Islet precursor cell (in vitro differentiated cells): ENCODE results near the gene CLRN1.
A peak's percentile ranks its signal among the peaks of the same experiment; 100 is the strongest.

ENCODE experiments used
- DNase-seq: peaks from one replicate; pipeline ENCODE4 v3.0.0-alpha.2; 2018

CLRN1 gene

DNA sequence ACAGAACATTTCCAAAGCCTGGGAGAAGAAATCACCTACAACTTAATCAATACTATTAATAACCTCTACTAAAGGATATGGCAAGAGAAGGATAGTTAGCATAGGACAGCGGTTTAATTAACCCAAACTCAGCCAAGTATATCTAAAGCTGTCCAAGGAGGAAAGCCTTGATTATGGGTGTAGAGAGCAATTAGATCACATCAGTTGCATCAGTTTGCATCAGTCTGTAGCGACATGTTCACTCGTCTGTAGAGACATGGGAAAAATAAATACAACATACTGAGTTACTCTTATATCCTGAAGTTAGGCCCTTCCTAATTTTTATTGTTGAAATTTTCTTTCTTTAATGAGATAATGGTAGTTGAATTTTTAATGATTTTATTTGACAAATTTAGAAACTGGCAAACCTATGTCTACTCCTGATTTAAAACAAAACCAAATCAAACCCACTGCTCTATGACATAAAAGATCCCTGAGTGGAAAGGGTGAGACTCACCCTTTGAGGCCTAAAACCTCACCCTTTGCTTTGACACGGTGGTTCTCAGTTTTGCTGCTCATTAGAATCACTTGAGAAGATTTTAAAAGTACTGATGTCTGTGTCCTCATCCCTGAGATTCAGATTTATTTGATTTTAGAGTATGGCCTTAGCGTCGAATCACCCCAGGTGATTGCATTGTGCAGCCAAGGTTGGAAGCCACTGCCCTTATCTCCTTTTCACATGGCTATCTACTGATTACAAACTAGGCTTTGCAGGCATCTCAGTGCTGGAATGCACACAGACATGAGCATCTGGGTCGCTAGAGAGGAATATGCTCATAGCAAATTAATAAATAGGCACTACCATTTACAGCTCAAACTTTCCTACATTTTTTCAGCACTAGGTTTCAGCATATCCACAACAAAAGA, 2.8 kb upstream of the CLRN1 start:
- DNase-seq: no peak

DNA sequence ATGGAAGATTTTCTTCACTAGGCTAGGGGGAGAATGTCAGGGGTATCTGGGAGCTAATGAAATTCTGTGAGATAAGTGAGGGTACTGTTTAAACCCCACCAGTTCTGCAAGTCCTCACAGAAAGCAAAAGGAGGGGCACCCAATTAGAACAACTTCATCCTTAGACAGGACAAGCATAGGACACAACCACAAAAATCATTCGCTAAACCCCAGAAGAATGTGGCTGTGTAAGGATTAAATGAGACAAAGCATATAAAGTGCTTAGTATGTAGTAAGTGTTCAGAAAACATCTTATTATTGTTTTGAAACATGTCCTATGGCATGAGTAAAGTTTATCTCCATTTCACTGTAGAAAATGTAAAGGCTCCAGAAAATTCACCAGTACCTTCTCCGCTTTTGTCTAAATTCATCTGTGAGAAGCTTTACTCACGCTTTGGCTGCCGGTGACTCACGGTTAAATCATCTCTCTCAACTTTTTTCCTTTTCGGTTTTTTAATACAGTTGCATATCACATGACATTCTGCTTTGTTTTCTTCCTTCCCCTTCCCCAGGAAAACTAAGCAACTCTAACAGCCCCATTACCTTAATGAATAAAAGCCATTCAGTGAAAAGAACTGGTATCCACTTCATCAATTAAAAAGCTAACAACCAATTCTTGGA, 1.7 kb downstream of the CLRN1 start:
- DNase-seq: no peak

DNA sequence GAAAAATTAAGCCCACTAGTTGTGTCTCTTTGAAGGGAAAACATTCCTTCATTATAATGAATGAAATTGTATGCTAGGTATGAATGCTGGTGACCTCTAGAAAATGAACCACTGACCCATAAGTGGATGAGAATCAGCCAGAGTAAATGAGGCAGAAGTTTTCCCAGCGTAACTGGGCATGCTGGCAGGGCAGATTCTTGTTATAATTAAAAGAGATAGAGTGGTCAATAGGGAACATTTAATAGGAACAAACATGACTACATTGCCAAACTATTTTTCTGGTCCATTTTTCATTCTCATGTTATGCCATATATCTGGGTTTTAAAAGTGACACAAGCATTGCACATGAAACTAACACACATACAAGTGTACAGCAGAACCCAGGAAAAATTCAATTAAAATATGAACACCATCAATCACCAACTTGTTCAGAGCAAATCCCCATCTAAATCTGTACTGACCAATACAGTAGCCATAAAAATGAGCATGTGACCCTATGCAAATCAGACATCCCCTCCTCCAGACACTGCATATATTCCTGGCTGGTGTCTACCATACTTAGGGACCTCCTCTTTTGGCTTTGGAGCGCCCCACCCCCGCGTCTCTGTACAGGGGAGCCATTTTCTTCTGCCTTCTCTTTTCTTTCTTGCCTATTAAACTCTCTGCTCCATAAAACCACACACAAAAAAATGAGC, 4.0 kb downstream of the CLRN1 start:
- no peak for DNase-seq

DNA sequence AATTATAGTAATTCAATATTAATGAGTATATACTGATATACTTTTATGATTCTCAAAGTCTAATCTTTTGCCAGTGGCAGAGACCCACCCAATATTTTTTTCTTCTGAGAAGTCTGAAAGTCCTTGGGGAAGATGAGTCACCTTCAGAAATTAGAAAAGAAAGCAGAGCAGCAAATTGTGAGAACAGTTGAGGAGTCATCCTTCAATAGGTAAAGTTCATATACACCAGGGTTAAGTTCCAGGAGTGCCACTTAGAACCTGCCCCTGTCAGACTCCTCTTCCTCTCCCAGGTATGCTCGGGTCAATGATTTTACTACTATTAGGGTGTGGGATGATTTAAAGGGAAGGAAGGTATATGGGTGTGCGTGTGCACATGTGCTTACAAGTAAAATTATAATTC, 7.1 kb downstream of the CLRN1 start:
- no peak for DNase-seq

DNA sequence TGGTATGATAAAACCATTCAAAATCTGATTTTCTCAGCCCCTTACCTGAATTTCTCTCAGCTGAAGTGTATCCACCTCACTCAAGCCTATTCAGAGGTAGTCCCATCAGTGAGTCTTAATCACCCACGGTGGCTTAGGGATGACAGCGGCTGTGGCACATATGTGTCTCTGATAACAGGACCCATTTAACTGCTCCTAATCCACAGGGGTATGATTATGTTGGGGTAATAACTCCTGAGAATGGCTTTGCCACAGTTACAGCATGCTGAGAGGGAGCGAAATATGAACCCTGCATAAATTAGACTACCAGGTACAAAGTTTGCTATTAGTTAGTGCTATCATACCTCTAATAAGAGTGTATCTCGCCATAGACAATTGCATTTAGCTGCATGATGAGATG, 10.6 kb downstream of the CLRN1 start:
- no peak for DNase-seq

DNA sequence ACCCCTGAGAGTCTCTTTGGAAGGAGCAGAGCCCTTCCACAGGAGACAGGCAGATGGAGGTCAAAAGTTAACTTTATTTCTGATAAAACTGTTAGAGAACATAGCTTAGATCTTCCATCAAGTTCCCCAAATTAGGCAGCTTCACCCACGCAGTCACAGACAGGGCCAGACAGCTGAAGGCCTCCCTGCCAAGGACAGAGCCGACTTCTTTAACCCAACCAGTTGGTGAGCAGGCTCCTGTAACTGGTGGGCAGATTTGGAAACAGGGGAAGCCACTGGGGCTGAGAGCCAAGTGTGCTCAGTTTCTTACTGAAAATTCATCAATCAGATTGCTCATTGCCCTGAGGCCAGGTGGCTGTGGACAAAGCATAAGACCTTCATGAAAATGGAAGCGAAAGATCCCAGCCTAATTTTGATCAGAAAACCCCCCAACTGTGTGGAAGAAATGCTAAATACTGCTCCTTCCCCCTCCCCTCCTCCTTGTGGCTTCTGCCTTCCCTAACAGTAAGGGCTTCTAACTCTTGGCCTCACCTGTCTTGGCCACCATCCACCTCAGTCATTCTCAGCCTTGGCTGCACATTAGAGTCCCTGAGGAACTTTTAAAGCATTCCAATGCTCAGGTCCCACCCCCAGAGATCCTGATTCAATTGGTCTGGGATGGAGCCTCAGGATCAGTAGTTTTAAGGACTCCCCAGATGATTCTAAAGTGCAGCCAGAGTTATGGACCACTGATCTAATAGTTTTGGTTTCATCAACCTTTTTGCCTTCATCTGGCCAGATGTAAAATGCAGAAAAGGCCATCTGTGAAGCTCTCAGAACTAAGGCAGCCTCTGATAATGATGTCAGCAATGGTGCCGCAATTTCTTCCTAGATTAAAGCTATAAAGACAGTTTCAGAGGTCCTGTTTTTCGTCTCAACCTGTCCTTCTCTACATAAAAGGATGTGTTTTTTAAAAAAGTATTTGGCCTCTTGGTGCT, 11.5 kb downstream of the CLRN1 start:
- DNase-seq: no peak

DNA sequence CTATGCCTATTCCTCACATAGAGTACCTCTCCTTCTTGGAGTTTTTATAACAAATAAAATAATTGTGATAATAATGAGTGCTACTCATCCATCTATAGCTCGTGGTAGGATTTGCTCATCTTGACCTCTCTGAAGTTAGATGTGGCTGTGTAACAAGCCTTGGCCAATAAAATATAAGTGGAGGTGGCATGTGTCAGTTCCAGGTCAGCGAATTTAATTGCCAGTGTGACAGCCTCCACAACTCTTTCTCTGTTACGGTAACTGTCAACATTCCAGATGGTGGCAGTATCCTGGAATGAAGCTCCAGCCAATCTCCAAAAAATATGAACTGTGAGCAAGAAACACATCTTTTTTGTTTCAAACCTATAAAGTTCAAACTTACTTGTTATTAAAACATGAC, 13.8 kb downstream of the CLRN1 start:
- no peak for DNase-seq

DNA sequence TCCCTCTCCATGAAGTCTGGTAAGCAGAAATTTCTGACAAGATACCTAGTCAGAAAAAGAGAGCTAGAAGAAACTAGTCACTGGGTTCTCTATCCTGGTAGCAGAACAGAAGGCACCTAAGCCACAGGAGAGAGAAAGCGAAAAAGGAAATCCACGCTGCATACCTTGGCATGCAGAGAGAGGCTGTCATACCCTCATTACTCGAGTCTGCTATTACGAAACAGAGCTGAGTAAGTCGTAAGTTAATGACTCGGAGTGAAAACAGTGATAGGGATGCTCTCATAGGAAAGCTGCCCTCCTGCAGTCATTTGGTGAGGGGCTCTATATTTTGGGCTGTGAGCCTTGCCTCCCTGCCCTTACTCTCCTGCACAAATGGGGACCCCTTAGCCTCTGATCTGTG, 16.2 kb downstream of the CLRN1 start:
- no peak for DNase-seq

DNA sequence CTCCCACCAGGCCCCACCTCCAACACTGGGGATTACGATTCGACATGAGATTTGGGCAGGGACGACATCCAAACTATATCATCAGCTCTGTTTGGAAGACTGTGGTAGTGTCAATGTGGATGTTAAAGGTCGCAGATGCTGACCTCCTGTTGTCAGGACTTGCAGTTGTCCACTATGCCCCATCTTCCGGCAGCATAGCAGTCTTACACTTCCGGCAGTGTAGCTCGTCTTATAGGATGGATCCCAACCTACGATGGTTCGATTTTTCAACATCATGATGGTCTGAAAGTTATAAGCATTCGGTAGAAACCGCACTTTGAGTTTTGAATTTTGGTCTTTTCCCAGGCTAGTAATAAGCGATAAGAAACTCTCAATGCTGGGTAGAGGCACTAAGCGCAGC, 20.6 kb downstream of the CLRN1 start:
- no peak for DNase-seq

DNA sequence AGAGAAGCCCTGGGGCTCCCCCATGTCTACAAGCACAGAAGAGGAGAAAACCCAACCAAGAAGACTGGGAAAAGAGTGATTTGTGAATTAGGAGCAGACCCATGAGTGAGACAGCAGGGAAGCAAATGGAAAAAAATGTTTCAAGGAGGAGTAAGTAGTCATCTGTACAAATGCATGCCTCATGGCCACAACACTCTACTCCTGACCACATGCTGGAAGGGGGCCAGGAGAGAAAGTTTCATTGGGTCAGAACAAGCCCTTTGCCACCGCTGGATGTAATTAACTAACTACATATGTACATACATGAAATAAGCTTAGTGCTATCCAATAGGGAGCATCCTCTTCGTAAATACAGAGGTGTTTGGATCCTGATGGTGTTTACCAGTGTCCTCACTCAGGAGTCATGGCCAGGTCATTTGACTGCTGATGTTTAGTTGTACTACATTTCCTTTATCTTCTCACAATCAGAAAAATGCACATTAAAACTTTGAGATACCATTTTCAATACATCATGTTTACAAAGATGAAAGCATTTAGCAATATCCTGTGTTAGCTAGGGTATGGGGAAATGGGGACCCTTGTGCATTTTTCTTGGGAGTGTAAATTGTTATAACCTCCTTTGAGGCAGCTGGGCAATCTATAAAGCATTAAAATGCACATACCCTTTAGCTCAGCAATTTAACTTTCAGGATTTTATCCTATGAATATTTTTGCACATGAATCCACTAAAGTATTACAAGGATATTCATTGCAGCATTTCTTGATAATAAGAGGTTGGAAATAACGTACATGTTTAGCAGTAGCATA, 27.1 kb downstream of the CLRN1 start:
- no peak for DNase-seq

DNA sequence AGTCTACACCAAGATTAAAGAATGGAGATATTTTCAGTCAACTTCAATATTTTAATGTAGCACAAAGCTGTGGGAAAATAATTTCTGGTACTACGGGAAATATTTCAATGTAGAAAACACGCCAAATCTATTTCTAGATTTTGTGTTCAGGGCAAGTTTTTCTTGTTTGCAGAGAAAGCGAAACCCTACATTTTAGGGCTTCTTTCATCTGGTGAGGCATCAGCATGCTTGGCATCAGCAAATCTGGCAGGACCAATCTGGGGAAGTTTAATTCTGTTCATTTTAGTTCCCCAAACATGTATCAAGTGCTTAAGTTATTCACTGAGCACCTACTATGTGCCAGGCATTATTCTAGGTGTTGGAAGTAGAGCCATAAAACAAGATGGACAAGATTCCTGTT, 30.3 kb downstream of the CLRN1 start:
- no peak for DNase-seq

DNA sequence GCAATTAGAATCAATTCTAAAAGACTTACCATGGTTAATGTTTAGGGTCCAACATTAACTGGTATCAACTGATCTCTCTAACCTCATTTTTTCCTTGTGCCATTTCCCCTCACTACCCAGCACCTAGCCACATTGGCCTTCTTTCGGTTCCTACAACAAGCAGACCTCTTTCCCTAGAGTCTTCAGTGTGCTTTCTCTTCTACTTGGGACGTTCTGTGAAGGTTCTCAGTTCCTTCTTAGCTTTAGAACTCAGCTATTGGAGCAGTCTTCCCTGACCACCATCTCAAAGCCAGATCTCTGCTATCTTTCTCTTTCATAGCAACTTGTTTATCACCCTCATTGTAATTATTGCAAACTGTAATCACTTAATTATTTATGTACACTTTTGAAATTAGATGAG, 35.8 kb downstream of the CLRN1 start:
- DNase-seq: no peak

DNA sequence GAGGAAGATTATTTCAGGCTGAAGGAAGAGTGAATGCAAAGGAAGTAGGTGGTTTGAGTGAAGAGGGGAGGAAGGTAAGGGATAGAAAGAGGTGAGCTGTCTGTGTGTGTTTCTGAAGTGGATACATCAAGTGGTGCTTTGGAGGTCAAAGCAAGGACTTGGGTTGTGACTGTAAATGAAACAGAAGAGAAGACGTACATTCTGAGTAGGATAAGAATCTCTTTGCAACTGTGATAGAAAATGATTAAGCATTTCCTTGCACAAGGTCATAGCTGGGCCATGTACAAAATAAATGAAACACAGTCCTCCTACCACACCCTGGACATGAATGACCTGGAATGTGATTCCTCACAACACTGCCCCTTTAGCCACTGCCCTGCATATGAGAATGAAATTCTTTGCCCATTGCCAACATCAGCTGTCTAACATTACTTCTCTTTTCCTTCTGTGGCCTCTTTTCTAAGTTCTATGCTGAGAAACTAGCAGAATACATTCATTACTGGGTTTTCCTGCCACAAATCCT, 39.0 kb downstream of the CLRN1 start:
- no peak for DNase-seq

DNA sequence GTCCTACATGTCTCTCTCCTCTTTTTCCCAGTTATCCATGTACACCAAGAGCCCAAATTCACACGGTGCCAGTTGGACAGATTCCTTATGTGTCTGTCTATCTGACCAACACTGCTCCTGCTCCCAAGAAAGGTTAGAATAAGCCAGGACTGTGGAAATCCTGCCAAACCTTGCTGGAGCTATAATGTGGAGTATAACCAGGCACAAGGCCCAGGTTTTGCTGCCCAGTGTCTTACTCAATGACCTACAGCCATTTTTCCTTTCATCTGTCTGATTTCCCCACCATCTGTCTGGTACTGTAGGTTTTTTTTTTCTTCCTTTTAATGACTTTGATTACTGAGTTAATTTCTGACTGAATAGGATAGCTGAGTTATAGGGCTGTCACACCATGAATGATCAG, 40.8 kb downstream of the CLRN1 start:
- no peak for DNase-seq

DNA sequence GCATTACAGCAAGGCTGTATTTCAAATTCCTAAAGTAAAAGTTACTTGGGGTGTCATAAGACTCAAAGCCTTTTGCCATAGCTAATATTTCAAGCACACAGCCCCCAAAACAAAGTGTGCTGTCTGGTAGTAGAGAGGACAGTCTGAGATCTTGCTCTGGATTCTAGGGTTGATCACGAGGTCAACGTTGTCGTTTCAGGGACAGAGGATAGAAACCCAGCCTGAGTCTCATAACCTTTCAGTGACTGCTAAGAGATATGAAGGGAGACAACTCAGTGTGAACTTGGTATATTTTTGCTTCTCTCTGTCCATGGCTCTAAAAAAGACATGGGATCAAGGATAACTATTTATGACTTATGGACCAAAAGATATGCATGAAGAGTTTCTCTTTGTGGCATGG, 41.7 kb downstream of the CLRN1 start:
- no peak for DNase-seq

DNA sequence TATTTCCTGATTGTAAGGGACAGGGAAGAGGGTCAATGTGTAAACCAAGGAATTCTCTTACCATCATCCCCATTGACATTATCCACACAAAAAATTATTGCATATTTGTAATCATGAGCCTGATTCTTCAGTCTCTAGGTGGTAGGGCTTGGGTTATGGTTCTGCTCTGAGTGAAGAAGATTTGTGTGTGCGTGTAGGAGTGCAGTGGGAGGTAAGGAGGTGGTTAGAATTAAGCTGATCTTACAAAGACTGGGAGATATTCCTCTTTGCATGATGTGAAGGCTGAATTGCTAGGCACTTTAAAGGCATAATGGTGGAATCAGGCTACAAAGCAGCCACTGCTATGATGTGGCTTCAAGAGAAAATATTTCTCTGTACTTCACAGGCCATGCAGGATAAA, 44.3 kb downstream of the CLRN1 start:
- DNase-seq: no peak

DNA sequence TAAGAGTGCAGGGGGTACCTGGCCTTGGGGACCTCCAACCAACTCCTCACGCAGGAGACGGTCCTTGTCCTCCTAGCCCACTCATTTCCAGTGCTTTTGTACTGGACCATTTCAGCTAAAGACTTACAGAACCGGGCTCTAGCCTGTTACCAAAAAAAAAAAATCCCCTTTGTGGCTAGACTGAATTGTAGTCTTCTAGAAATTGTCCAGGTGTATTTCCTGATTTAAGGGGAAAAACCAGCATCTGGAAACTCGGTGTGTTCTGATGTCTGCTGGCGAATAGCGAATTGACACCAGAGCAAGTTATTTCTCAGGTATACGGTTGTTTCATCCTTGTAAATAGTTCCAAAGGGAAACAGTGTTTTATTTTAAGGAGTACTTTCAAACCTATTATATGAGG, 46.2 kb downstream of the CLRN1 start:
- DNase-seq: no peak

DNA sequence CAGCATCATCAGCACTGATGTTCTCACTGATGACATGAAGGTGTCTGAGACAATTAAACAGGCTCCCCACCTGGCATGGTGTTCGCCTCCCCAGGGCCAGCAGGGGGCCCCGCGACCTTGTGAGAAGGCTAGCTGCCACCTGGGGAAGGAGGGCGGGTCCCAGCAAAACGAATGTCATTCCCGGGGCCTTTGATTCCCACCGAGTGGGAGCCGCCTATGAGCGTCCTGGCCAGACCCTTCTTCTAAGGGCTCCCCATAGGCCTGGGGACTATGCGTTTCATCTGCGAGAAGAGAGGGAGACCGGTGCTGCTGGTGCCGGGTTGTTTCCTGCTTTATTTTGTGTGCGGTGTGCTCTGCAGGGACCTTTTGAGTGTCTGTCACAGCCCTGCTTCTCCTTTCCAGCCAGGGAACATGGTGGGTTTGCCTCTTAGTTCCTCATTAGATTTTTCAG, 46.8 kb downstream of the CLRN1 start:
- DNase-seq: peak; percentile 85

DNA sequence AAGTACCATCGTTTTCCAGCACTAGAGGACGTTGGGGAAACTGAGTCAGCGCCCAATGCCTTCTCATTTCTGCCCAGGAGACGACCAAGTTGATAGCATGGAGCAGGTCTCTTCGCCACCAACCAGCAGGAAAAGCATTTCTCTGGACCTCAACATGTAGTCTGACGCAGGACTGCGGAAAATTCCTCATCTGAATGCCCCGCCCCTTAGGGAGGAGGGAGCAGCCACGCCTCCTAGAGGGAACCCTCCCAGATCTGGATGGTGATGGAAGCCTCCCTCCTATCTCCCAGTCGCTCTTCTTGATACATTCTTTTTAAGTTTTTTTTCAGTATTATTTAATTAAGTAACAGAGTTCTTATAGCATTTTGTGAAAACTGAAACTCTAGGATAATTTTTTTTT, 49.9 kb downstream of the CLRN1 start:
- DNase-seq: peak; percentile 64

DNA sequence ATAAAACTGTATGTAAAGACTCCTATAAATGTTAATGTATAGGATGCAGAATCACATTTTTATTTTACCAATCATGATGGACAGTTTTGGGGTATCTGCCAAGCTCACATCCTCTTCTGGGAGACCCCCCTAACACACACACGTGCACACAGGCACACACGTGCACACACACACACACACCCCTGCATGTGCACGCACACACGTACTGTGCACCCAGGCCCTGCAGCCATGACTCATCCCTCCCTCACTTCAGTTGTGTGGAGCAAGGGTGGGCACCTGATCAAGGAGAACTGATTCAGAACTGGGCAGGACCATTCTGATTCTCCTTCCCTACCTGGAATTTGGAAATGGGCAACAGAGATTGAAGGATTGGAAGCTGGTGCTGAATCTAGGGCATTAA, 51.3 kb downstream of the CLRN1 start:
- DNase-seq: no peak

DNA sequence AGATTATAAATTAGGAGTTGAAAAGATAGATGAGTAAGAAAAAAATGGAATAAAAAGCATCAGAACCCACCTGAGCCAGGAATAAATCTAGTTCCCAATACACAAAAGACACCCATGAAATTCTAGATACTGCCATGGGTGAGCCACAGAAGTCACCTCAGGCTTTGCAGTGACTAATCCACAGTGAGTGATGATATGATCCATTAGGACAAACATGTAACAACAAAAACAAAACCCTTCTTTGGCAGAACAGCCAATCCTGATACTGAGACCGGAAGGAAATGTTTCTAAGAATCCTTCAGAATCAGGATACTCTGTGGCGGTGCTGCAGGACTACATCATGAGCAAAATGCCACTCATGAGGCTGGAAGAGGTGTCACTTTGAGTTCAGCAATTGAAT, 52.3 kb downstream of the CLRN1 start:
- DNase-seq: no peak

DNA sequence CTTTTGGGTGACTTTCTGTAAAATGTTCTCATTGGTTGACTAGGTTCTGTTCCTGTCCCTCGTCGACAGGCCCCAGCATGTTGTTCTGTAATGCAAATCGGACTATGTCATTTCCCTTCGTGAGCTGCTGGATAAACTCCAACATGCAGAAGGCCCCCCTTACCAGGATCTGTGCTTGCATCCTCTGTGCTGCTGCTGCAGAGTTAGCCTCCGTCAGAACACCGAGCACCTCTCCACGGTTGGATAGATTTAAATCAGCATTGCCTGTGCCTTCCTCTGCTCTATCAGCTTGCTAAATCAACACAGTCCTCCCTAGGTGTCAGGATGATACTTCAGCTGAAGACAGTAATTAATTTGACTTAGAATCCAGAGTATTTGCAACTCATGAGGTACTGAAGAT, 54.6 kb downstream of the CLRN1 start:
- DNase-seq: no peak
